ENCODE results near the gene MACROD1. TPM values are rescaled to one million over a fixed set of nuclear protein-coding genes. Genes with fewer than 3 reads are reported as not detected.

MACROD1 gene
- total RNA-seq, 3 donors from 2014 or later (not counting 1 experiment from before 2014, with no cell fraction given), result 0.73 to 3.3 (median 1.8) TPM

DNA sequence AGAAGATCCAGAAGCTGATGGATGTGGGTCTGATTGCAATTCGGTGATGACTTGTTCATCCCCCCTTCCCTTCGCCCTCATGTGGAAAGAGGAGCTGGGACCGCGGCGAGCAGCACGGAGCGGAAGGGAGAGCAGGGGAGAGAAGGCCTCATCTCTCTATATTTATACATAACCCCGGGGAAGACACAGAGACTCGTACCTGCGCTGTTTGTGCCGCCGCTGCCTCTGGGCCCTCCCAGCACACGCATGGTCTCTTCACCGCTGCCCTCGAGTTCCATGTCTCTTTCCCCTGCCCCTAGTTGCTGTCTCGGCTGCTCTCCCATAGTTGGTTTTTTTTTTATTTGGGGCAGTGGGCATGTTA lies 38.1 kb upstream of the MACROD1 start:
- DNase-seq (no peak), ATAC-seq (no peak)
- Histone ChIP-seq H3K27me3 (ENCODE audit: control insufficient read depth, insufficient read depth, low read length) (no peaks in the 10 kb centered on the region), H3K4me3 (ENCODE audit: low read length) (no peak overlapping the region), H3K27ac (ENCODE audit: low read length) (no peak overlapping the region), H3K9me3 (ENCODE audit: control insufficient read depth, insufficient read depth, low read length) (no peaks in the 10 kb centered on the region), H3K36me3 (ENCODE audit: control insufficient read depth, insufficient read depth, low read length) (peaks cover 53% of the 10 kb centered on the region), H3K4me1 (ENCODE audit: control insufficient read depth, insufficient read depth, low read length) (peaks cover 48% of the 10 kb centered on the region)
- TF ChIP-seq, protein P1, sequence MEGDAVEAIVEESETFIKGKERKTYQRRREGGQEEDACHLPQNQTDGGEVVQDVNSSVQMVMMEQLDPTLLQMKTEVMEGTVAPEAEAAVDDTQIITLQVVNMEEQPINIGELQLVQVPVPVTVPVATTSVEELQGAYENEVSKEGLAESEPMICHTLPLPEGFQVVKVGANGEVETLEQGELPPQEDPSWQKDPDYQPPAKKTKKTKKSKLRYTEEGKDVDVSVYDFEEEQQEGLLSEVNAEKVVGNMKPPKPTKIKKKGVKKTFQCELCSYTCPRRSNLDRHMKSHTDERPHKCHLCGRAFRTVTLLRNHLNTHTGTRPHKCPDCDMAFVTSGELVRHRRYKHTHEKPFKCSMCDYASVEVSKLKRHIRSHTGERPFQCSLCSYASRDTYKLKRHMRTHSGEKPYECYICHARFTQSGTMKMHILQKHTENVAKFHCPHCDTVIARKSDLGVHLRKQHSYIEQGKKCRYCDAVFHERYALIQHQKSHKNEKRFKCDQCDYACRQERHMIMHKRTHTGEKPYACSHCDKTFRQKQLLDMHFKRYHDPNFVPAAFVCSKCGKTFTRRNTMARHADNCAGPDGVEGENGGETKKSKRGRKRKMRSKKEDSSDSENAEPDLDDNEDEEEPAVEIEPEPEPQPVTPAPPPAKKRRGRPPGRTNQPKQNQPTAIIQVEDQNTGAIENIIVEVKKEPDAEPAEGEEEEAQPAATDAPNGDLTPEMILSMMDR (IDR thresholded peaks at IDR 0.05), result no peak
- WGBS (ENCODE audit: insufficient coverage), result 93% methylated on average over 16 of the region's 16 CpGs
- no peaks in the 10 kb centered on the region for H3K9me3 Mint-ChIP-seq
- H3K4me3 Mint-ChIP-seq, result no peak overlapping the region
- no peaks in the 10 kb centered on the region for H3K27me3 Mint-ChIP-seq (ENCODE audit: low read depth in 2 of 2)
- peaks cover 25 to 48% of the 10 kb centered on the region in 2 donors for H3K4me1 Mint-ChIP-seq
- peak overlapping the region; percentile 77 to 88 for H3K27ac Mint-ChIP-seq
- peaks cover 6% of the 10 kb centered on the region for H3K36me3 Mint-ChIP-seq
- intact Hi-C loops (cut with micrococcal nuclease), result loop anchor here (1.0 to 5.0 kb wide), 2 partner anchors 100 to 448 kb away; no protein-coding TSS in a partner anchor

GRCh38 chr11:64203421-64204079 lies 37.6 kb upstream of the MACROD1 start:
- DNase-seq (no peak), ATAC-seq (no peak)
- H3K27me3 Mint-ChIP-seq (ENCODE audit: low read depth in 2 of 2), result no peaks in the 10 kb centered on the region
- H3K27ac Mint-ChIP-seq, result no peak overlapping the region
- Histone ChIP-seq H3K4me3 (ENCODE audit: low read length) (no peak overlapping the region), H3K9me3 (ENCODE audit: control insufficient read depth, insufficient read depth, low read length) (no peaks in the 10 kb centered on the region), H3K27me3 (ENCODE audit: control insufficient read depth, insufficient read depth, low read length) (no peaks in the 10 kb centered on the region), H3K27ac (ENCODE audit: low read length) (no peak overlapping the region), H3K36me3 (ENCODE audit: control insufficient read depth, insufficient read depth, low read length) (peaks cover 52% of the 10 kb centered on the region), H3K4me1 (ENCODE audit: control insufficient read depth, insufficient read depth, low read length) (peaks cover 43% of the 10 kb centered on the region)
- H3K4me3 Mint-ChIP-seq, result peak overlapping the region; percentile 35
- intact Hi-C loops (cut with micrococcal nuclease), result loop anchor here (1.0 to 5.0 kb wide), 2 partner anchors 101 to 449 kb away; no protein-coding TSS in a partner anchor
- H3K36me3 Mint-ChIP-seq, result peaks cover 6% of the 10 kb centered on the region
- peaks cover 22 to 43% of the 10 kb centered on the region in 2 donors for H3K4me1 Mint-ChIP-seq
- 97% methylated on average over 27 of the region's 27 CpGs for WGBS (ENCODE audit: insufficient coverage)
- H3K9me3 Mint-ChIP-seq, result no peaks in the 10 kb centered on the region
- TF ChIP-seq, protein P1 (IDR thresholded peaks at IDR 0.05), result no peak

DNA sequence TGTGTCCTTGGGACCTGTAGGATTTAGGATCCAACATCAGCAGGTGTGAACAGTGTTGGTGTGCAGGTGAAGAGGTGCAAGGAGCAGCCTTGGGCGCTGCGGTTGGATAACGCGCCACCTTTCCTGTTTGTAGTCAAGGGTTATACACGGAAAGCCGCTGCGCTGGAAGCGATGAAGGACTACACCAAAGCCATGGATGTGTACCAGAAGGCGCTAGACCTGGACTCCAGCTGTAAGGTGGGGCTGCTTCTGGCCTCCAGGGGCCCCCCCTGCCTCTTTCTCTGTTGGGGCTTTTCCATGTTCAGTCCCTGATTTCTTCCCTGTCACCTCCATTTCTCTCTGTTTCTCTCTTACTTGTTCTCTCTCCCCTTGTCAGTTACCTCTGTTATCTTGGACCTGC lies 37.1 kb upstream of the MACROD1 start:
- Mint-ChIP-seq H3K4me3 (no peak overlapping the region), H3K27ac (no peak overlapping the region), H3K36me3 (peaks cover 6% of the 10 kb centered on the region), H3K9me3 (no peaks in the 10 kb centered on the region), H3K4me1 (peaks cover 22 to 37% of the 10 kb centered on the region in 2 donors), H3K27me3 (ENCODE audit: low read depth in 2 of 2) (no peaks in the 10 kb centered on the region)
- ATAC-seq, result no peak
- DNase-seq, result no peak
- Histone ChIP-seq H3K36me3 (ENCODE audit: control insufficient read depth, insufficient read depth, low read length) (peaks cover 53% of the 10 kb centered on the region), H3K4me3 (ENCODE audit: low read length) (no peak overlapping the region), H3K9me3 (ENCODE audit: control insufficient read depth, insufficient read depth, low read length) (no peaks in the 10 kb centered on the region), H3K27ac (ENCODE audit: low read length) (no peak overlapping the region), H3K4me1 (ENCODE audit: control insufficient read depth, insufficient read depth, low read length) (peaks cover 37% of the 10 kb centered on the region), H3K27me3 (ENCODE audit: control insufficient read depth, insufficient read depth, low read length) (no peaks in the 10 kb centered on the region)
- over 99% methylated on average over 9 of the region's 9 CpGs for WGBS (ENCODE audit: insufficient coverage)
- intact Hi-C loops (cut with micrococcal nuclease), result loop anchor here (5.0 kb wide), 1 partner anchor 449 kb away; no protein-coding TSS in a partner anchor
- TF ChIP-seq, protein P1 (IDR thresholded peaks at IDR 0.05), result no peak
